ENCODE results near the gene AKT1.

Gene AKT1

DNA sequence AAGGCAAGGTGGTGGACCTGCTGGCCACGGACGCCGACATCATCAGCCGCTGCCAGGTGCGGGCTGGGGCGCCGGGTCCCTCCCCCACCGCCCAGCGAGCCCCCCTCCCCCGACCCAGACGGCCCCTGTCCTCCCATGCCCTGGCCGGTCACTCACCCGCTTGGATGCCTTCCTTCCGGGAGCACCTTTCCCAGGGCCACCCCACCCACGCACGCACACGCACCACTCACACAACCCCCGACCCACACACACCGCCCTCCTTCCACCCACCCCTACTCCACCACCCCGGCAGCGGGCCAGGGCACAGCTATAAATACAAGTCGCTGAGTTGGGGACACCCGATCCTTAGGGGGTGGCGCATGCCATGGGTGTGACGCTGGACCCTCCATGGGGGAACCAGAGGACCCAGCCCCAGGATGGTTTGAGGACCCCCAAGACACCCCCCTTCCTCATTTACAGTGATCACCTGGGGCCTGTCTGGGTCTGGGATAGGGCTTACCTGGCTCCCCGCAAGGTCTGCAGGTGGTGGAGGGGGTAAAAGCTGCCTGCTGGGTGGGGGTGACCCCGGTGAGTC, 71.1 kb downstream of the AKT1 start:
- in situ Hi-C loops (cut with MboI; ENCODE audit: low sequenced_read_pairs, unreplicated experiment): no loop called here

DNA sequence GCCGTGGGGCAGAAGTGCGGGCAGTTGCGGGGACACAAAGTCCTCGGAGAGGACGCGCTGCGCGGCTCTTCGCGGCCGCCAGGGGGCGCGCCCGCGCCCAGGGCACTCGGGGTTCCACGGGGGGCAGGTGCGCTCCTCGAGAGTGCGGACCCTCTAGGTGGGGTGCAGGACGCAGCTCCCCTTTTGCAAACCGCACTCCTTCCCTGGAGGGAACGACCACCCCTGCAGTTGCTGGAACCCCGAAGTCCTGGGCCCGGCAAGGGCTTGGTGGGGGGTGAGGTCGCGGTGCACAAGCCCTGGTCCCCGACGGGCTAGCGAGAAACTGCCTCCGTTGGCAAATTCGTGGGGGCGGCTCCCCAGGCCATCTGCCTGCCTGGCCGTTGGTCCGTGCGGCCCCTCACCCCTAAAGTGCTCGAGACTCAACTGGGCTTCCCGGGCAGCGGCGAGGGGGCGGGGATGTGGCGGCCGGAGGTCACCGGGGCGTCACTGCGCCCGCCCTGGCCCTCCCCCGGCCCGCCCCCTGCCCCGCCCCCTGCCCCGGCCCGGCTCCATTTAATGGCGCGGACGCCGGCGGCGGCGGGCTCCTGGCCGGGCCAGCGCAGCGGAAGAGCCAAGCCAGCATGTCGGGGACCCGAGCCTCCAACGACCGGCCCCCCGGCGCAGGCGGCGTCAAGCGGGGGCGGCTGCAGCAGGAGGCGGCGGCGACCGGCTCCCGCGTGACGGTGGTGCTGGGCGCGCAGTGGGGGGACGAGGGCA, 71.7 kb downstream of the AKT1 start, which contains the start of gene ADSS1:
Gene ADSS1 (plus strand): TSS at position 579 of the 756 bp plus-strand sequence. CDS start 42 bp downstream, at position 621.
- DNase-seq (ENCODE audit: low spot score): peak; percentile 95
- in situ Hi-C loops (cut with MboI; ENCODE audit: low sequenced_read_pairs, unreplicated experiment): no loop called here
- TF ChIP-seq, protein P1, sequence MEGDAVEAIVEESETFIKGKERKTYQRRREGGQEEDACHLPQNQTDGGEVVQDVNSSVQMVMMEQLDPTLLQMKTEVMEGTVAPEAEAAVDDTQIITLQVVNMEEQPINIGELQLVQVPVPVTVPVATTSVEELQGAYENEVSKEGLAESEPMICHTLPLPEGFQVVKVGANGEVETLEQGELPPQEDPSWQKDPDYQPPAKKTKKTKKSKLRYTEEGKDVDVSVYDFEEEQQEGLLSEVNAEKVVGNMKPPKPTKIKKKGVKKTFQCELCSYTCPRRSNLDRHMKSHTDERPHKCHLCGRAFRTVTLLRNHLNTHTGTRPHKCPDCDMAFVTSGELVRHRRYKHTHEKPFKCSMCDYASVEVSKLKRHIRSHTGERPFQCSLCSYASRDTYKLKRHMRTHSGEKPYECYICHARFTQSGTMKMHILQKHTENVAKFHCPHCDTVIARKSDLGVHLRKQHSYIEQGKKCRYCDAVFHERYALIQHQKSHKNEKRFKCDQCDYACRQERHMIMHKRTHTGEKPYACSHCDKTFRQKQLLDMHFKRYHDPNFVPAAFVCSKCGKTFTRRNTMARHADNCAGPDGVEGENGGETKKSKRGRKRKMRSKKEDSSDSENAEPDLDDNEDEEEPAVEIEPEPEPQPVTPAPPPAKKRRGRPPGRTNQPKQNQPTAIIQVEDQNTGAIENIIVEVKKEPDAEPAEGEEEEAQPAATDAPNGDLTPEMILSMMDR (IDR thresholded peaks at IDR 0.05; ENCODE audit: borderline replicate concordance, control extremely low read depth, extremely low read depth, insufficient read depth, missing control alignments): peak; percentile 87

More for the DNA sequence above, 71.1 kb downstream of the AKT1 start:
- no peak for DNase-seq (ENCODE audit: low spot score)
- TF ChIP-seq, protein P1 (IDR thresholded peaks at IDR 0.05; ENCODE audit: borderline replicate concordance, control extremely low read depth, extremely low read depth, insufficient read depth, missing control alignments): no peak

DNA sequence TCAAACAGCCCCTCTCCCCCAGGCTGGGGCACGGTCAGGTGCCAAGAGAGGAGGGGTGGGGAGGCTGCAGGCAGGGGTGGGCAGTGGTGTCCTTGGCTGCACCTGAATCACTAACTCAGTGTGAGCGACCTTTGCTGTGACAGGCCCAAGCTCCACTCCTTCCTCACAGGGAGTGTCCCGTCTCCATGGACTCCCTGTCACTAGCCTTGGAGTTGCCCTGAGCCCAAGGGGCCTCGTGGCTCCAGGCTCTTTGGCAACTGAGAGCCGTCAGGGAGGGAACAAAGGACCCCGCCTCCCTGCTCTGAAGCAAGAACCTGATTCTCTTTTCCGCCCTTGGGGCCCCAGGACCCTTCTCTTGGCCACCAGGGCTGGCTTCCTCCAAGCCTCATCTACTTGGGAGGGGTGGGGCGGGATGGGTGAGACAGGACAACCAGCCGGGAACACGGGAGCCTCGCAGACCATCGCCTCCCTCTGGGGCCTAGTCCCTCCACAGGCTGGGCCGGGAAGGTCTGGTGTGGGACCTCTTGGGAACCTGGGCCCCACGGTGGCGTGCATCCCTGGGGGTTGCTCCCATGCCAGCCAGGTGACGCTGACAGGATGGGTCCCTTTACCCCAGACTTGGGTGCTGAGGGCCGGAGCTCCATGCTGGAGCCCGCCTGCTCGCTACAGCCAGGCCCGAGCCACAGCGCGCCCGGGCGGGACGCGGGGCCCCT, 72.5 kb downstream of the AKT1 start:
- in situ Hi-C loops (cut with MboI; ENCODE audit: low sequenced_read_pairs, unreplicated experiment): no loop called here
- TF ChIP-seq, protein P1 (IDR thresholded peaks at IDR 0.05; ENCODE audit: borderline replicate concordance, control extremely low read depth, extremely low read depth, insufficient read depth, missing control alignments): no peak
- no peak for DNase-seq (ENCODE audit: low spot score)

DNA sequence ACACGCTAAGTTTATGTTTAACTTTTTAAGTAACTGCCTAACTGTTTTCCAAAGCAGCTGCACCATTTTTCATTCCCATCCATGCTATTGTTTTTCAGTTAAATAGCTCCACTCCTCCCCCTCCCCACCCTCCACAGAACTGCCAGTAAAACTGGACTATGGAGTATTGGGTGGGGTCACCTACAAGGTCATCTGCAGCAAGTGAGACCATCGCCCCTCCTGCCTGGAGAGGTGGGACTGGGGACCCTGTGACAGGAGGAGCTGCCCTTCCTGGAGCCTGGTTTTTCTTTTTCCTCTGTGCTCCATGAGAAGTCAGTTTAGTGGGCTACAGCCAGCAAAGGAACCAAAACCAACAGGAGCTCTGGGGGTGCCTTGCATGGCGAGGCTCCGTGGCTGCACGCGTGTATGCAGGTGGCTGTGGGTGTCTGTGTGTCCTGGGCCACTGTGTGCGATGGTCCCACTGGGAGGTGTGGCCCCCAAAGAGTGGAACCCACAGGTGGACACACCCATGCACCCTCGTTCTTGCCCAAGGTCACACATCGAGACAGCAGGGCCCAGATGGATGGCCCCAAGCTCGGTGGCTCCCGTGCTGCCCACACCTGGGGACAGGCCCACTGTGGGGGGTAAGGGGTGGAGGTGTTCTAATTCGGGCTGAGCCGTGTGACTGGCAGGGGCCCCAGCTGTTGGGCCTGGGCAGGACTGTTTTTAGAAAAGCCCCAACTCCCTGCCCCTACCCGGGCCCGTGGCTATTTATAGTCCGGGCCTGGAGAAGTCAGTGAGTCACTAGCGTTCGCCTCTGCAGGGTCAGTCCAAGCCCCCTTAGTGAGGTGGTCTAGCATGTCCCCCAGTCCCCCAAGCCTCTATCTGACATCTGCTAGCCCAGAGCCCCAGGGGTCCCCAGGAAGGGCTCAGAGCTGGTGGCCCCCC, 73.8 kb downstream of the AKT1 start:
- no peak for DNase-seq (ENCODE audit: low spot score)
- in situ Hi-C loops (cut with MboI; ENCODE audit: low sequenced_read_pairs, unreplicated experiment): no loop called here
- TF ChIP-seq, protein P1 (IDR thresholded peaks at IDR 0.05; ENCODE audit: borderline replicate concordance, control extremely low read depth, extremely low read depth, insufficient read depth, missing control alignments): no peak
